ENCODE data around the gene PCDHB1.
A peak's percentile ranks its signal among the peaks of the same experiment; 100 is the strongest.
"Not testable (repeated sequence)": the region's sequence is repeated elsewhere in the genome, so short reads cannot be mapped to it uniquely, and the experiment has no call there.

Gene PCDHB1

DNA sequence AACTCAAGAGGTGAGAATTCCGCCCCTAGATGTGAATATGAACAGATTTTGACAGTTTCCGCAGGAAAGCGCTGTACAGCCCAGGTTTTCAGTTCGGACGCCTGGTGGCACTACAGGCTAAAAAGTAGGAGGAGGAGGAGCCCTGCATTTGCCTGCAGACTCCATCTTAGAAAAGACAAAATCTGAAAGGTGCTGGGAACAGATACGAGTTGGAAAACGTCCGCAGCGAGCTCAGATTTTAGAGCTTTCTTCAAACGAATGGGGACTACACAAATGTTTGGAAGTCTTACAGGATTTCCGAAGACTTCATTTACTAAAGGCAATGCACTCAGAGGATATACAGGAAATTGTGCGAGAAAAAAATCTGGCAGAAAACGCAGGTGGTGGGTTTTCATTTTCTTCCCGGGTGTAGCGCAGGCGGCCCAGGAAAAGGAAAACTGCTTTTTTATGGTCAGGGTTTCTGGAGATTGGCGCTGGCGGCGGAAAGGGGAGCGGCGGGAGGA lies 33.4 kb downstream of the PCDHB1 start:
- peak; percentile 42 for DNase-seq

DNA sequence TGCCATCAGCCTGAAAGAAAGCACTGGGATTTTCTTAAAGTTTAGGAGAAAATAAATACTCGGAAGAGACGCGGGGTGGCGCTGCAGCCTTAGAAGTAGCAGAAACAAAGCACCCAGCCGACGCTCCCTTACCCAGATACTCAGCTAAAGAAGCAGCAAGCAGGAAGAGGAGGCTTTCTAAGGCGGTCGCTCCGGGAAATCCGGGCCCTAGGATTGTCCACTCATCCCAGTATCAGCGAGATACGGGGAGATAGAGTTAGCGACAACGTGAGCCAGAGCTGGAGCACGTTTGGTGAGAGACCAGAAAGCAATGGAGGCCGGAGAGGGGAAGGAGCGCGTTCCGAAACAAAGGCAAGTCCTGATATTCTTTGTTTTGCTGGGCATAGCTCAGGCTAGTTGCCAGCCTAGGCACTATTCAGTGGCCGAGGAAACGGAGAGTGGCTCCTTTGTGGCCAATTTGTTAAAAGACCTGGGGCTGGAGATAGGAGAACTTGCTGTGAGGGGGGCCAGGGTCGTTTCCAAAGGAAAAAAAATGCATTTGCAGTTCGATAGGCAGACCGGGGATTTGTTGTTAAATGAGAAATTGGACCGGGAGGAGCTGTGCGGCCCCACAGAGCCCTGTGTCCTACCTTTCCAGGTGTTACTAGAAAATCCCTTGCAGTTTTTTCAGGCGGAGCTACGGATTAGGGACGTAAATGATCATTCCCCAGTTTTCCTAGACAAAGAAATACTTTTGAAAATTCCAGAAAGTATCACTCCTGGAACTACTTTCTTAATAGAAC lies 43.5 kb downstream of the PCDHB1 start, which contains the start of gene PCDHB2:
Gene PCDHB2, plus strand, starts transcription at position 135 of the 782 bp plus-strand sequence. Its CDS starts 176 bp downstream, at position 311.
- DNase-seq = no peak

DNA sequence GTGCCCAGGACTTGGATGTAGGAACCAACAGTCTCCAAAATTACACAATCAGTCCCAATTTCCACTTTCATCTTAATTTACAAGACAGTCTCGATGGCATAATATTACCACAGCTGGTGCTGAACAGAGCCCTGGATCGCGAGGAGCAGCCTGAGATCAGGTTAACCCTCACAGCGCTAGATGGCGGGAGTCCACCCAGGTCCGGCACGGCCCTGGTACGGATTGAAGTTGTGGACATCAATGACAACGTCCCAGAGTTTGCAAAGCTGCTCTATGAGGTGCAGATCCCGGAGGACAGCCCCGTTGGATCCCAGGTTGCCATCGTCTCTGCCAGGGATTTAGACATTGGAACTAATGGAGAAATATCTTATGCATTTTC lies 44.1 kb downstream of the PCDHB1 start:
- DNase-seq = no peak

DNA sequence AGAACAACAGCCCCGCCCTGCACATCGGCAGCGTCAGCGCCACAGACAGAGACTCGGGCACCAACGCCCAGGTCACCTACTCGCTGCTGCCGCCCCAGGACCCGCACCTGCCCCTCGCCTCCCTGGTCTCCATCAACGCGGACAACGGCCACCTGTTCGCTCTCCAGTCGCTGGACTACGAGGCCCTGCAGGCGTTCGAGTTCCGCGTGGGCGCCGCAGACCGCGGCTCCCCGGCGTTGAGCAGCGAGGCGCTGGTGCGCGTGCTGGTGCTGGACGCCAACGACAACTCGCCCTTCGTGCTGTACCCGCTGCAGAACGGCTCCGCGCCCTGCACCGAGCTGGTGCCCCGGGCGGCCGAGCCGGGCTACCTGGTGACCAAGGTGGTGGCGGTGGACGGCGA lies 45.0 kb downstream of the PCDHB1 start:
- not testable (repeated sequence) for DNase-seq

DNA sequence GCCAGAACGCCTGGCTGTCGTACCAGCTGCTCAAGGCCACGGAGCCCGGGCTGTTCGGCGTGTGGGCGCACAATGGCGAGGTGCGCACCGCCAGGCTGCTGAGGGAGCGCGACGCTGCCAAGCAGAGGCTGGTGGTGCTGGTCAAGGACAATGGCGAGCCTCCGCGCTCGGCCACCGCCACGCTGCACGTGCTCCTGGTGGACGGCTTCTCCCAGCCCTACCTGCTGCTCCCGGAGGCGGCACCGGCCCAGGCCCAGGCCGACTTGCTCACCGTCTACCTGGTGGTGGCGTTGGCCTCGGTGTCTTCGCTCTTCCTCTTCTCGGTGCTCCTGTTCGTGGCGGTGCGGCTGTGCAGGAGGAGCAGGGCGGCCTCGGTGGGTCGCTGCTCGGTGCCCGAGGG lies 45.4 kb downstream of the PCDHB1 start:
- not testable (repeated sequence) for DNase-seq

DNA sequence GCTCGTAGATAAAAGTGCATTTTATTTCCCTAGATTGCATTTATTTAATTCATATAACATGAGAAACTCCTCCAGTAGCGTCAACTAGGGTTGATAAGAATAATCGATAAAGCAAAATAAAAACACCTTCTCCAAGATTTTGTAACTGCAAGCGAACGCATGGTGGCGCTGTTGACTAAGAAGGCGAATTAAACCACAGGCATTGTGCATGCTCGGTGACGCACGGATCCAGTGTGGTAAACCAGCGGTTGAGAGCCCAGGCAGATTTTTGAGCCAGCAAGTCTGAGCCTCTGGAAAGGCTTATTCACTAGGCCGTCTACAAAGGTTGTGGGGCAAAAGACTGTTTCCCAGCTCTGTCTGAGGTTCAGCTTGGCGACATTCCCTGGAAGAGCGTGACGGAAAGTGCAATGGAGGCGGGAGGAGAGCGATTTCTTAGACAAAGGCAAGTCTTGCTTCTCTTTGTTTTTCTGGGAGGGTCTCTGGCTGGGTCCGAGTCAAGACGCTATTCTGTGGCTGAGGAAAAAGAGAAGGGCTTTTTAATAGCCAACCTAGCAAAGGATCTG lies 49.1 kb downstream of the PCDHB1 start, which contains the start of gene PCDHB3:
Gene PCDHB3, plus strand, starts transcription at position 231 of the 563 bp plus-strand sequence. Its CDS starts 177 bp downstream, at position 408.
- DNase-seq = peak; percentile 21

DNA sequence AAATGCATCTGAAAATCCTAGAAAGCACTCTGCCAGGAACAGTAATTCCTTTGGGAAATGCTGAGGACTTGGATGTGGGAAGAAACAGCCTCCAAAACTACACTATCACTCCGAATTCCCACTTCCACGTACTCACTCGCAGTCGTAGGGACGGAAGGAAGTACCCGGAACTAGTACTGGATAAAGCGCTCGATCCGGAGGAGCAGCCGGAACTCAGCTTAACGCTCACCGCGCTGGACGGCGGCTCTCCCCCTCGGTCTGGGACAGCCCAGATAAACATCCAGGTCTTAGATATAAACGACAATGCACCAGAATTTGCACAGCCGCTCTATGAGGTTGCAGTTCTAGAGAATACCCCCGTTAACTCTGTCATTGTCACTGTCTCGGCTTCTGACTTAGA lies 49.9 kb downstream of the PCDHB1 start:
- DNase-seq = no peak

DNA sequence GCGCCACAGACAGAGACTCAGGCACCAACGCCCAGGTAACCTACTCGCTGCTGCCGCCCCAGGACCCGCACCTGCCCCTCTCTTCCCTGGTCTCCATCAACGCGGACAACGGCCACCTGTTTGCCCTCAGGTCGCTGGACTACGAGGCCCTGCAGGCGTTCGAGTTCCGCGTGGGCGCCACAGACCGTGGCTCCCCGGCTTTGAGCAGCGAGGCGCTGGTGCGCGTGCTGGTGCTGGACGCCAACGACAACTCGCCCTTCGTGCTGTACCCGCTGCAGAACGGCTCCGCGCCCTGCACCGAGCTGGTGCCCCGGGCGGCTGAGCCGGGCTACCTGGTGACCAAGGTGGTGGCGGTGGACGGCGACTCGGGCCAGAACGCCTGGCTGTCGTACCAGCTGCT lies 50.9 kb downstream of the PCDHB1 start:
- not testable (repeated sequence) for DNase-seq

DNA sequence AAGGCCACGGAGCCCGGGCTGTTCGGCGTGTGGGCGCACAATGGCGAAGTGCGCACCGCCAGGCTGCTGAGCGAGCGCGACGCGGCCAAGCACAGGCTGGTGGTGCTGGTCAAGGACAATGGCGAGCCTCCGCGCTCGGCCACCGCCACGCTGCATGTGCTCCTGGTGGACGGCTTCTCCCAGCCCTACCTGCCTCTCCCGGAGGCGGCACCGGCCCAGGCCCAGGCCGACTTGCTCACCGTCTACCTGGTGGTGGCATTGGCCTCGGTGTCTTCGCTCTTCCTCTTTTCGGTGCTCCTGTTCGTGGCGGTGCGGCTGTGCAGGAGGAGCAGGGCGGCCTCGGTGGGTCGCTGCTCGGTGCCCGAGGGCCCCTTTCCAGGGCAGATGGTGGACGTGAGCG lies 51.3 kb downstream of the PCDHB1 start:
- not testable (repeated sequence) for DNase-seq

DNA sequence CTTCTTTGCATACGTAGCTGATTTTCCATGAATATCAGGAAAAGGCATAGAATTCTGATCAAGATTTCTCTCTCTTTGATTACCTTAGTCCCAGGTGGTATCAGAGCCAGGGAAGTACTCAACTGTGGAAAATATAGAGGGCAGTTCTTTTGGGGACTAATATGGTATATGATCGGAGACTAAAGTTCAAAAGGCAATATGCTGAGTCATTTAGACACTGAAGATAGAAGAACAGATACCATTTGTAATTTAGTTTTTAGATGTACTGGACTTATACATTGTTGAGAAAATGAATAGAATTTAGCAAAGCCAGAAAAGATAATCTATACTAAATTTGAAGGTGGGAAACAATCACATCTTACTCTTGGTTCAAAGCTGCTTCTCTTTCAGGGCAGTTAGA lies 54.2 kb downstream of the PCDHB1 start:
- no peak for DNase-seq
